HG03342 (cell line): ENCODE results near the gene NDUFS6.

Experiments
- ATAC-seq: cut with Tn5 transposase; IDR thresholded peaks from one replicate; pipeline ENCODE4 v1.9.1; 2021; ENCODE audit warnings: mild to moderate bottlenecking, moderate library complexity; ENCODE audit not compliant: unreplicated experiment

Gene NDUFS6

GRCh38 chr5:1765141-1765879 is 35.9 kb upstream of the NDUFS6 start:
- ATAC-seq = peak; percentile 68

DNA sequence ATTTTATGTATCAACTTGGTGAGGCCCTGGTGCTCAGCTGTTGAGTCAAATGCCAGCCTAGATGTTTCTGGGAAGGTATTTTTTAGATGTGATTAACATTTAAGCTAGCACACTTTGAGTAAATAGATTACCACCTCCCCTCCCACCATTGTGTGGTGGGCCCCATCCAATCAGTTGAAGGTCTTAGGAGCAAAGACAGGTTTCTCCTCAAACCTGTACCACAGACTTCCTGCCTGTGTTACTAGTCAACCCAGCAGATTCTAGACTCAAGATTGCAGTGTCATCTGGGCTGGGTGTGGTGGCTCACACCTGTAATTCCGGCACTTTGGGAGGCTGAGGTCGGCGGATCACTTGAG is 35.3 kb upstream of the NDUFS6 start:
- ATAC-seq = no peak

DNA sequence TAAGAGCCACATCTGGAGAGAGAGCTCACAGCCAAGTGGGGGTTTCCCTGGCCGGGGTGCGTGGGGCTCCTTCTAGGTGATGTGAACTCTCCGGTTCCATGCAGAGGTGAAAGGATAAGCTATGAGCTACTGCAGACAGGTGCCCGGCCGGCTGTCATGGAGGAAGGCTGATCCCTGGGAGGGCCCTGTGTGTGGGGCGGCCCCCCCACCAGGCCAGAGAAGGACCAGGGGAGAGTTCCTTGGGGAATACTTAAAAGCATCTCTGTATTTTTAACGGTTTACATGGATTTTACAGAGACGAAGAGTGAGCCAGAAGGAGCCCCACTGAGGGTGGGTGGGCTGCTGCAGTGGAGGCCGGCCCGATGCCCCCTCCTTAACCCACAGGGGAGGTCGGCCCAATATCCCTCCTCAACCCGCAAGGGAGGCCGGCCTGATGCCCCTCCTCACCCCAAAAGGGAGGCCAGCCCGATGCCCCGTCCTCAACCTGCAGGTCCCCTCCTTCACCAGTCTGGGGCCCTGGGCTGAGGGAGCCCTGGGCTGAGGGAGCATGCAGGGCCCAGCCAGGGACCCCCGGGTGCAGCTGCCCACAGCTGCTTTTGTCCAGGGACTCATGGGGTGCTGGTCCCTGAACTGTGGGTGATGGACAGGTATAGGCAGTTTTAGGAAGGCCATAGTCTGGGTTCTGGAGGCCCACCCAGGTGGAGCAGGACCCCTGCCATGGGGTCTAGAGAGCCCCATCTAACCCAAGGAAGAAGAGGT is 33.5 kb upstream of the NDUFS6 start:
- no peak for ATAC-seq

- ATAC-seq = no peak
Observed at GRCh38 chr5:1768283-1769000, 32.8 kb upstream of the NDUFS6 start.

DNA sequence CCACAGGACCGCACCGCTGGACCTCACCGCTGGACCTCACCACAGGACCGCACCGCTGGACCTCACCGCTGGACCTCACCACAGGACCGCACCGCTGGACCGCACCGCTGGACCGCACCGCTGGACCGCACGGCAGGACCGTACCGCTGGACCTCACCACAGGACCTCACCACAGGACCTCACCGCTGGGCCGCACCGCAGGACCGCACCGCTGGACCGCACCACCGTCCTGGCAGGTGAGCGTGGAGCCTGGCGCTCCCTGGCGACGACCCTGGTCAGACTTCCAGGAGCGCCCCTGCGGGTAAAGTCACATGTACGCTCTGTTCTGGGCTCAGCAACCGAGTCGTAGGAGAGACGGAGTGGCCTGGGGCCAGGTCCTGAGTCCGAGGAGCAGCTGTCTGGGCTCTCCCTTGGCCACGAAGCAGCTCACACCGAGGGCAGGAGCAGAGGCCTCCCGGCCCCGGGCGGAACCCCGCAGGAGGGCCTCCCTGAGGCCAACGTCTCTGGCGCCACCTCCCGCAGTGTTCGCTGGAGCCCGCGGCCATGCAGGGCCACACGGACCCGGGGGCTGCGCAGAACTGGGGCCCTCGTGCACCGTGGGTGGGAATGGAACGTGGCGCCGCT is 32.1 kb upstream of the NDUFS6 start:
- ATAC-seq = no peak

GRCh38 chr5:1769752-1770442 is 31.3 kb upstream of the NDUFS6 start:
- no peak for ATAC-seq

DNA sequence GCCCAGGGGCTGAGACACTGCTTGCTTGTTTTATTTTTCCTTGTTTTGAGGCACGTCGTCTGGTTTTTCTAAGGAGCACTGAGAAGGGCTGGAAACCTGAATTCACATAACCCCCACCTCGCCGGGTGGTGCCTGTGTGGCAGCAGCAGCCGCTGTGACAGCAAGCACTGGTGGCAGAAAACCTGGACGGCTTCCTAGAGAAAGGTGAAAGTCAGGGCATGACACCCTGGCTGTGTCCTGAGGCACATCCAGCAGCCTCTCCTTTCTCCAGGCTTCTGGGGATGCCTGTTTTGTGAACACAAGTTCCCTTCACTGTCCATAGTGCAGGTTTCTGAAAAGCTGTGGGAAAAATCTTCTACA is 30.8 kb upstream of the NDUFS6 start:
- no peak for ATAC-seq

DNA sequence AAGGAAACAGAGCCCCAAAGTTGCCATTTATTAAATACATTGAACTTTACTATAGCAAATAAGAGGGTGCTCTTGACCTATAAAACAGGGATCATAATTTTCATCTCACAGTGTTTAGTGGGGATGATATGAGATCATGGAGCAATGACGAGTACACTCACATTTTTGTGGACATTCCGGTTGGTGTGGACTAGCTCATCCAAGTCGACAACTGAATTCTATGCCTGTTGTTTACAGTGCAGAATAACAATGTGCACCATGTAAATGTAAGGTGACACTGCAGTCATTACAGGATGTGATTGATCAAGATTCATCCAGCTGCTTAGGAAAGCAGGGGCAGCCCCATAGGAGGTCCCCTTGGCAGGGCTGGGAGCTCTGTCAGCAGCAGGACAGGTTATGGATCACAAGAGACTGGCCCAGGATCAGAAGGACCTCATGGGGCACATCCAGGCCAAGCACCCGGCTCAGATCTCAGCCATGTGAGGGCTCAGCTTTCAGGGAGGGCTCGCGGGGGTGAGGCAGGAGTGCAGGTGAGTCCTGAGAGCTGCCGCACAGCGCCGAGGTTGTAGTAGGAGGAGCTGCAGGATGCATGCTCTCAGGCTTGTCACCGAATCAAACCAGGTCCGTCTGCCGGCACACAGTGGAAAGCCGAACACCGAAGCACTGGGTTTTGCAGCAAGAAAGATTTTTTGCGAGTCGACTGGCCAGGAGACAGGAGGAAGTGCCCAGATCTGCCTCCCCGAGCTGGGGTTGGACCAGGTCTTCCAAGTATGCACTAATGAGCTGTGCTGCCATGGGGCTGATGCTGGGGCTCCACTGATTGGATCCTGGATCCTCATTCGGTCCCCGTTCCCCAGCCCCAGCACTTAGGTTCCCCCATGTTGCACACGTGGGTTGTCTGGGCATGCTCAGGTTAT is 29.8 kb upstream of the NDUFS6 start:
- ATAC-seq = no peak

- ATAC-seq = no peak
Observed at GRCh38 chr5:1772634-1773033, 28.6 kb upstream of the NDUFS6 start.

- no peak for ATAC-seq
Observed at GRCh38 chr5:1776831-1777230, 24.4 kb upstream of the NDUFS6 start.

DNA sequence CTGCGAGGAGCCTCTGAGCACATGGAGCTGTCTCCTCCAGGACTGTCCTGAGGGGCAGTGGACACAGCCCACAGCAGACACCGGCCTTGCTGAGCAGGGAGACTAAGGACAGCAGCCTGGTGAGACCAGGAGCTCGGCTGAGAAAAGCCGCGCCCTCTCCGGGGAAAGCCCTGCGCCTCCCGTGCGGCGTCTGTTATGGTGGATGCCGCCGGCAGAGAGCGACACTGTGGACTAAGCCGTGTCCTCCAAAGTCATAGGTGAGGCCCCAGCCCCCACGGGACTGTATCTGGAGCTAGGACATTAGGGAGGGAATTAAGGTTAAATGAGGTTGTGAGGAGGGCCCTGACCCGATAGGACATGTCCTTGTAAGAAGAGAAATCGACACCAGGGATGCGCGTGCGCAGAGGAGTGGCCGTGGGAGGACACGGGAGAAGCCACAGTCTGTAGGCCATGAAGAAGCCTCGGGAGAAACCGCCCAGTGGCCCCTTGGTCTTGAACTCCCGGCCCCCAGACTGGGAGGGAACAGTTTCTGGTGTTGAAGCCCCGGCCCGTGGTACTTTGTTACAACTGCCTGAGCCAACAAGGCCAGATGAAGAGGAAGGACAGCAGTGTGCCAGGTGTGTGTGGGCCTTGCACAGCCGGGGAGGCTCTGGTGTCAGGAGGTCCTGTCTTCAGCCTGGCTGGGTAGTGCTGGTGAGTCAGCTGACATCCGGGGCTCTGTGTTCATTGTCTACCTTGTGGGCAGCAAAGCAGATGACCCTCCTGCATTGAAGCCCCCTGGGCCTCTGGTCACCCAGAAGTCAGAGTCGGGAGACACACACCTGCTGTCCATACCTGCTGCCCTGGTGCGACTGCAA is 23.7 kb upstream of the NDUFS6 start:
- no peak for ATAC-seq

- no peak for ATAC-seq
Observed at GRCh38 chr5:1778138-1779020, 22.8 kb upstream of the NDUFS6 start.

DNA sequence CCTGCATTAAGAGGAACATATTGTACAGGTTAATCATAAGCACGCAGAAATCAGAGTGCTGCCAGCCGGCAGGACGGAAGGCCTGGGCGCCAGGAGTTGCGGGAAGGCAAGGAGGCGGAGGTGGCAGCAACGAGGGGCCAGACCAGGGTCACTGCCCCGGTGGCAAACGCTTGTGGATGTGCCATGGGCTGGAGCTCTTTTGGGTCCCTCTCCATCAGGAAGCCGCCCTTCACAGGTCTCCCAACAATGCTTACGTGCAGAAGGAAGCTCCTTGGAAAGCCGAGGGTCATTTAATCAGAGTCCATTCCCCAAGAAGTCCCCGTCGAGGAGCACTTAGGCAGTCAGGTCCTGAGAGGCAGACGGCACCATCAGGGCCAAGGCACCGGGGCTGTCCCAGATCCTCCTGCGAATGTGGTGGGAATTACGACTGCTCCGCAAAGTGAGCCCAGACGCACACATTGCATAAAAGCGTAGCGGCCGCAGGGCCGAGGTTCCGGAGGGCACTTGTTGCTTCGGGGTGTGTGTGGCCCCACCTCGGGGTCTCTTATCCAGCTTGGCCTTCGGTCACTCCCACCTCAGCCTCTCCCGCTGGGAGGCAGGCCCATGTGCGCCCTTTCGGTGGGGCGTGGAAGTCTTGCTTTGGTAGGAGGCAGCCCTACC is 22.1 kb upstream of the NDUFS6 start:
- no peak for ATAC-seq

GRCh38 chr5:1779782-1780613 is 21.2 kb upstream of the NDUFS6 start:
- no peak for ATAC-seq

- no peak for ATAC-seq
Observed at GRCh38 chr5:1780614-1780930, 20.6 kb upstream of the NDUFS6 start.

GRCh38 chr5:1781107-1781506 is 20.1 kb upstream of the NDUFS6 start:
- ATAC-seq = no peak
